Measurements from ENCODE around the gene DPP8.
A peak's percentile ranks its signal among the peaks of the same experiment; 100 is the strongest.
"Not testable (repeated sequence)": the region's sequence is repeated elsewhere in the genome, so short reads cannot be mapped to it uniquely, and the experiment has no call there.

DPP8 gene

DNA sequence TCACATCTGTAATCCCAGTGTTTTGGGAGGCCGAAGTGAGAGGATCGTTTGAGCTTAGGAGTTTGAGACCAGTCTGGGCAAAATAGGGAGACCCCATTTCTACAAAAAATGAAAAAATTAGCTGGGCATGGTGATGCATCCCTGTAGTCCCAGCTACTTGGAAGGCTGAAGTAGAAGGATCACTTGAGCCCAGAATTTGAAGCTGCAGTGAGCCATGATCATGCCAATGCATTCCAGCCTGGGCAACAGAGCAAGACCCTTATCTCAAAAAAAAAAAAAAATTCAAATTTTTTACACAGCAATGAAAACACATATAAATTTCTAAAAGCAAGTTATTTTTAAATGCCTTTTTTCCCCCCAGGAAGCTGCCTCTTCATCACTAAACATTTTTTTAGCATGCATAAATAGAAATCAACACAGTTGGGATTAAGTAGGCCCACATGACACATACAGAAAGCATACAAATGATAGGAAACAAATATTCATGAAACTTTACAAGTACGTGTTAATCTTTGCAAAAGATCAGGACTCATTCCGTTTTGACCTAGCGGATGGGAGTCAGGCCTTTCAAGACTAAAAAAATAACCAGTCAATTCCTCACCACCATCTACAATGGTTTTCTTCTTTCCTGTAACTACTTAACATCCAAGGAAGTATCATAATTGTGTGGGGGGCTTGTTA is 49.1 kb downstream of the DPP8 start:
- no peak overlapping the region for H3K27ac ChIP-seq (ENCODE audit: extremely low read depth, low read depth, low read length)
- ChIA-PET CTCF (interaction anchor here (0.7 to 0.9 kb wide), 2 partner anchors 66 to 361 kb away, joined by 3 to 5 read pairs; no protein-coding TSS in a partner anchor), POLR2A (no interaction called here)
- no peaks in the 10 kb centered on the region for H3K9me3 ChIP-seq (ENCODE audit: control insufficient read depth, insufficient read depth, low read depth, low read length)
- H3K4me1 ChIP-seq (ENCODE audit: control insufficient read depth, insufficient read depth, low read length), result no peaks in the 10 kb centered on the region
- H3K4me3 ChIP-seq (ENCODE audit: low read depth, low read length), result no peak overlapping the region
- TF ChIP-seq ZNF121 (tag by site-specific recombination; IDR thresholded peaks at IDR 0.05), result peak; percentile 95
- TF ChIP-seq ZNF292 (tag by site-specific recombination; IDR thresholded peaks at IDR 0.05; ENCODE audit: borderline replicate concordance, low read depth), result no peak
- peaks cover 68 to 89% of the 10 kb centered on the region in 2 experiments for H3K36me3 ChIP-seq (ENCODE audit: control insufficient read depth in 2 of 2, insufficient read depth in 1 of 2, low read length in 2 of 2)

DNA sequence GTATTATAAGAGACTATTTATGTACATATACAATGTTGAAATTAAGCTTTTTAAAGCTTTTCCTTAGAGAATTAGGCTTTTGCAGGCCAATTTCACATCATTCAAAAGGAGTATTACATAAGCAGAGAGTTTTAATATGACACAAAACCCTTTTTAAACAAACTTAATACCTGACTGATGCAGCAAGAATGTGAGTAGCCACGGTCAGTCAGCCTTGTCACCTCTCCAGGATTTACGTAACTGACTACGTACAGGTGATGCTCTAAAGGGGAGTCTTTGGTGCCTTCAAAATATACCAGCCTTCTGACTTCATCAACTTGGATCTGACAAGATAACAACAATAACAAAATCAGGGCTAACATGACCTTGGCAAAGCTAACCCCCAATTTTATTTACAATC is 50.6 kb downstream of the DPP8 start:
- H3K4me3 ChIP-seq (ENCODE audit: low read depth, low read length), result no peak overlapping the region
- H3K4me1 ChIP-seq (ENCODE audit: control insufficient read depth, insufficient read depth, low read length), result no peaks in the 10 kb centered on the region
- no peaks in the 10 kb centered on the region for H3K9me3 ChIP-seq (ENCODE audit: control insufficient read depth, insufficient read depth, low read depth, low read length)
- H3K27ac ChIP-seq (ENCODE audit: extremely low read depth, low read depth, low read length), result no peak overlapping the region
- TF ChIP-seq ZIC2 (tag by site-specific recombination; IDR thresholded peaks at IDR 0.05) (no peak), SCRT1 (tag by site-specific recombination; IDR thresholded peaks at IDR 0.05; ENCODE audit: borderline replicate concordance) (no peak), ZNF621 (tag by site-specific recombination; IDR thresholded peaks at IDR 0.05) (no peak), ZNF792 (tag by site-specific recombination; IDR thresholded peaks at IDR 0.05) (no peak), ZNF48 (tag by site-specific recombination; IDR thresholded peaks at IDR 0.05) (no peak), HOXD13 (CRISPR knock-in tag; IDR thresholded peaks at IDR 0.05; ENCODE audit: borderline replicate concordance) (no peak)
- CTCF ChIA-PET, result interaction anchor here (0.6 to 3.1 kb wide), 6 partner anchors 8 to 148 kb away, joined by 3 to 20 read pairs (median 6); no protein-coding TSS in a partner anchor
- H3K36me3 ChIP-seq (ENCODE audit: control insufficient read depth in 2 of 2, insufficient read depth in 1 of 2, low read length in 2 of 2), result peaks cover 67 to 89% of the 10 kb centered on the region in 2 experiments
- POLR2A ChIA-PET, result no interaction called here

DNA sequence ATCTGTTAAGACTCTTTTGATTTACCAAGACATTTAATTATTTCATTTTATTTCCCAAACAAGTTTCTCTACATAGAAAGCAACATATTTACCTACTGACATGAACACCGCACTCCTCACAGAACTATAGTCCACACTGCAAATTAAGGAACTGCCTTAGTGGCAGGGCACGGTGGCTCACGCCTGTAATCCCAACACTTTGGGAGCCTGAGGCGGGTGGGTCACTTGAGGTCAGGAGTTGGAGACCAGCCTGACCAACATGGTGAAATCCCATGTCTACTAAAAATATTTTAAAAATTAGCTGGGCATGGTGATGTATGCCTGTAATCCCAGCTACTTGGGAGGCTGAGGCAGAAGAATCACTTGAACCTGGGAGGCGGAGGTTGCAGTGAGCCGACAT is 54.4 kb downstream of the DPP8 start:
- not testable (repeated sequence) for H3K4me1 ChIP-seq (ENCODE audit: control insufficient read depth, insufficient read depth, low read length); H3K4me3 ChIP-seq (ENCODE audit: low read depth, low read length); H3K27ac ChIP-seq (ENCODE audit: extremely low read depth, low read depth, low read length); H3K9me3 ChIP-seq (ENCODE audit: control insufficient read depth, insufficient read depth, low read depth, low read length)
- peaks cover 82 to 96% of the 10 kb centered on the region in 2 experiments for H3K36me3 ChIP-seq (ENCODE audit: control insufficient read depth in 2 of 2, insufficient read depth in 1 of 2, low read length in 2 of 2)
- ChIA-PET CTCF (interaction anchor here (1.4 kb wide), 1 partner anchor 62 kb away, joined by 3 read pairs; no protein-coding TSS in a partner anchor), POLR2A (interaction anchor here (0.6 kb wide), 1 partner anchor 54 kb away, joined by 4 read pairs; no protein-coding TSS in a partner anchor)

DNA sequence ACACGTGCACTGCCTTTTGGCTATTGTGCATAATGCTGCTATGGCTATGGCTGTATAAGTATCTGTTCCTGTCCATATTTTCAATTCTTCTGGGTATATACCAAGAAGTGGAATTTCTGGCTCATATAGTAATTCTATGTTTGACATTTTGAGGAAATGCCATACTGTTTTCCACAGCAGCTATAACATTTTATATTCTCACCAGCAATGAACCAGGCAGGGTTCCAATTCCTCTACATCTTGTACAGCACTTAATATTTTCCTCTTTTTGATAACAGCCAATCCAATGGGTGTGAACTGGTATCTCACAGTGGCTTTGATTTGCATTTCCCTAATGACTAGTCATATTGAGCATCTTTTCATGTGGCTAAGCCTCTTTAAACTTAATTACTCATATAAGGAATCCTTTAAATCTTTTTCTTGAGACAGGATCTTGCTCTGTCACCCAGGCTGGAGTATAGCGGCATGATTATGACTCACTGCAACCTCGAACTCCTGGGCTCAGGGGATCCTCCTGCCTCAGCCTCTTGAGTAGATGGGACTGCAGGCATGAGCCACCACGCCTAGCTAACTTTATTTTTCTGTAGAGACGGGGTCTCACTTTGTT is 56.6 kb downstream of the DPP8 start:
- ChIA-PET CTCF (interaction anchor here (0.7 kb wide), 1 partner anchor 190 kb away, joined by 4 read pairs; no protein-coding TSS in a partner anchor), POLR2A (no interaction called here)
- TF ChIP-seq, protein P1, sequence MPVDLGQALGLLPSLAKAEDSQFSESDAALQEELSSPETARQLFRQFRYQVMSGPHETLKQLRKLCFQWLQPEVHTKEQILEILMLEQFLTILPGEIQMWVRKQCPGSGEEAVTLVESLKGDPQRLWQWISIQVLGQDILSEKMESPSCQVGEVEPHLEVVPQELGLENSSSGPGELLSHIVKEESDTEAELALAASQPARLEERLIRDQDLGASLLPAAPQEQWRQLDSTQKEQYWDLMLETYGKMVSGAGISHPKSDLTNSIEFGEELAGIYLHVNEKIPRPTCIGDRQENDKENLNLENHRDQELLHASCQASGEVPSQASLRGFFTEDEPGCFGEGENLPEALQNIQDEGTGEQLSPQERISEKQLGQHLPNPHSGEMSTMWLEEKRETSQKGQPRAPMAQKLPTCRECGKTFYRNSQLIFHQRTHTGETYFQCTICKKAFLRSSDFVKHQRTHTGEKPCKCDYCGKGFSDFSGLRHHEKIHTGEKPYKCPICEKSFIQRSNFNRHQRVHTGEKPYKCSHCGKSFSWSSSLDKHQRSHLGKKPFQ (tag by site-specific recombination; IDR thresholded peaks at IDR 0.05), result peak; percentile 51; the same call in 1 of the 2 replicates
- TF ChIP-seq ZNF433 (tag by site-specific recombination; IDR thresholded peaks at IDR 0.05; ENCODE audit: low read depth) (no peak), ZEB2 (tag by site-specific recombination; IDR thresholded peaks at IDR 0.05) (no peak), HOXA7 (CRISPR knock-in tag; IDR thresholded peaks at IDR 0.05; ENCODE audit: borderline replicate concordance) (no peak), ZNF112 (tag by site-specific recombination; IDR thresholded peaks at IDR 0.05) (no peak)
- H3K27ac ChIP-seq (ENCODE audit: extremely low read depth, low read depth, low read length), result no peak overlapping the region
- H3K36me3 ChIP-seq (ENCODE audit: control insufficient read depth in 2 of 2, insufficient read depth in 1 of 2, low read length in 2 of 2), result peaks cover 81 to 94% of the 10 kb centered on the region in 2 experiments
- no peaks in the 10 kb centered on the region for H3K9me3 ChIP-seq (ENCODE audit: control insufficient read depth, insufficient read depth, low read depth, low read length)
- no peak overlapping the region for H3K4me3 ChIP-seq (ENCODE audit: low read depth, low read length)
- no peaks in the 10 kb centered on the region for H3K4me1 ChIP-seq (ENCODE audit: control insufficient read depth, insufficient read depth, low read length)

DNA sequence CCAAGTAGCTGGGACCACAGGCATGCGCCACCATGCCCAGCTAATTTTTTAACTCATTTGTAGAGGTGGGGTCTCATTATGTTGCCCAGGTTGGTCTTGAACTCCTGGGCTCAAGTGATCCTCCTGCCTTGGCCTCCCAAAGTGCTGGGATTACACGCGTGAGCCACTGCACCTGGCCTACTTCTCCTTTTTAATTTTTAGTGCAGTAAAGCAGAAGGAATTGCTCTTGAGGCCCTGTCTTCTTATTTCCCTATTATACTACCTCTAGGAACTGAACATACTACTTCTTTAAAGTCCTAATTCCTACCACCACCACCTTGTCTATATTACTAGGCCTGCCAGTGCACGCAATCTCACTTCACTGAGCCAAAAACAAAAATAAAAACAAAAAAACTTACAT is 62.2 kb downstream of the DPP8 start:
- H3K27ac ChIP-seq (ENCODE audit: extremely low read depth, low read depth, low read length); POLR2A ChIA-PET; H3K4me3 ChIP-seq (ENCODE audit: low read depth, low read length); H3K9me3 ChIP-seq (ENCODE audit: control insufficient read depth, insufficient read depth, low read depth, low read length); H3K4me1 ChIP-seq (ENCODE audit: control insufficient read depth, insufficient read depth, low read length): not testable (repeated sequence)
- peaks cover 72 to 77% of the 10 kb centered on the region in 2 experiments for H3K36me3 ChIP-seq (ENCODE audit: control insufficient read depth in 2 of 2, insufficient read depth in 1 of 2, low read length in 2 of 2)
- CTCF ChIA-PET, result interaction anchor here (0.6 to 1.2 kb wide), 3 partner anchors 33 to 54 kb away, joined by 3 to 5 read pairs (median 3); no protein-coding TSS in a partner anchor
